ENCODE measurements around the gene ENPP3.

ENPP3 gene

GRCh38 chr6:131739136-131739535, 102.0 kb downstream of the ENPP3 start:
- DNase-seq = no peak

- DNase-seq = no peak
Measured at GRCh38 chr6:131740161-131740560, 103.1 kb downstream of the ENPP3 start.

- no peak for DNase-seq
Measured at GRCh38 chr6:131741688-131742393, 104.7 kb downstream of the ENPP3 start.

GRCh38 chr6:131744432-131745287, 107.6 kb downstream of the ENPP3 start:
- no peak for DNase-seq

GRCh38 chr6:131745476-131745875, 108.4 kb downstream of the ENPP3 start:
- DNase-seq = no peak

- DNase-seq = no peak
Measured at GRCh38 chr6:131747821-131748353, 110.8 kb downstream of the ENPP3 start.

GRCh38 chr6:131749023-131749422, 111.9 kb downstream of the ENPP3 start:
- DNase-seq = no peak

- peak in 1 of 5 experiments; percentile 3 for DNase-seq
Measured at GRCh38 chr6:131751012-131751715, 114.1 kb downstream of the ENPP3 start.

GRCh38 chr6:131754088-131754487, 117.0 kb downstream of the ENPP3 start:
- DNase-seq = no peak

- DNase-seq = no peak
Measured at GRCh38 chr6:131754715-131755567, 117.8 kb downstream of the ENPP3 start.

- DNase-seq = peak in 1 of 5 experiments; percentile 13
Measured at GRCh38 chr6:131755597-131755996, 118.5 kb downstream of the ENPP3 start.

- peak in 1 of 5 experiments; percentile 81 for DNase-seq
Measured at GRCh38 chr6:131756039-131756438, 118.9 kb downstream of the ENPP3 start.

- no peak for DNase-seq
Measured at GRCh38 chr6:131758920-131759319, 121.8 kb downstream of the ENPP3 start.

- no peak for DNase-seq
Measured at GRCh38 chr6:131761060-131761761, 124.1 kb downstream of the ENPP3 start.

GRCh38 chr6:131761762-131762067, 124.6 kb downstream of the ENPP3 start:
- DNase-seq = no peak

- no peak for DNase-seq
Measured at GRCh38 chr6:131762984-131763383, 125.9 kb downstream of the ENPP3 start.

GRCh38 chr6:131763749-131764148, 126.6 kb downstream of the ENPP3 start:
- no peak for DNase-seq

GRCh38 chr6:131764350-131764749, 127.2 kb downstream of the ENPP3 start:
- DNase-seq = no peak

GRCh38 chr6:131765081-131765803, 128.1 kb downstream of the ENPP3 start:
- DNase-seq = no peak

- DNase-seq = no peak
Measured at GRCh38 chr6:131765804-131766135, 128.7 kb downstream of the ENPP3 start.

GRCh38 chr6:131766631-131767030, 129.5 kb downstream of the ENPP3 start:
- DNase-seq = no peak
